H1 (cell line): Measurements from ENCODE around the gene ATG16L2. TPM values are rescaled to one million over a fixed set of nuclear protein-coding genes. Genes with fewer than 3 reads are reported as not detected.

ENCODE experiments used
- RAD21 ChIP-seq, 2 experiments: IDR thresholded peaks in 1 of 2; conservative IDR thresholded peaks in 1 of 2; 2 replicates each; pipeline ENCODE4 v1.6.1; 2011; ENCODE audit warnings: low read depth in 2 of 2, low read length in 2 of 2, improper control_type of control experiment in 1 of 2, inconsistent platforms in 1 of 2, mild to moderate bottlenecking in 1 of 2, moderate library complexity in 1 of 2
- polyA plus RNA-seq, 7 experiments: library from polyadenylated mRNA; depleted of rRNA in 3 of 7; stranded (reverse) in 5 of 7; unstranded in 2 of 7; fragments of >200 nt in 5 of 7; fragments of 200-250 nt in 2 of 7; gene quantifications; 1 replicate in 5 of 7; 2 replicates in 1 of 7; 4 replicates in 1 of 7; pipeline versions ENCODE4 v1.2.1 to v1.2.3, GENCODE V29; 2011 to 2013; ENCODE audit warnings: missing spikeins in 2 of 7, mixed read lengths in 2 of 7
- total RNA-seq: library from RNA; stranded (reverse); fragmentation: NEBNext Ultra II Directional; extraction: Animal tissue kit (Norgen Biotek cat#: 25700); gene quantifications from 2 replicates; pipeline ENCODE4 v1.2.1, GENCODE V29; 2021
- TF ChIP-seq, protein P1 (sequence below): IDR thresholded peaks from 2 replicates; pipeline ENCODE4 v1.6.1; 2012; ENCODE audit warnings: inconsistent platforms

The ATG16L2 gene
- total and polyA plus RNA-seq, 2 of the 8 experiments (the other 6 are each of a cell fraction or from before 2014, with no cell fraction given), result 11.0 to 18.5 TPM

DNA sequence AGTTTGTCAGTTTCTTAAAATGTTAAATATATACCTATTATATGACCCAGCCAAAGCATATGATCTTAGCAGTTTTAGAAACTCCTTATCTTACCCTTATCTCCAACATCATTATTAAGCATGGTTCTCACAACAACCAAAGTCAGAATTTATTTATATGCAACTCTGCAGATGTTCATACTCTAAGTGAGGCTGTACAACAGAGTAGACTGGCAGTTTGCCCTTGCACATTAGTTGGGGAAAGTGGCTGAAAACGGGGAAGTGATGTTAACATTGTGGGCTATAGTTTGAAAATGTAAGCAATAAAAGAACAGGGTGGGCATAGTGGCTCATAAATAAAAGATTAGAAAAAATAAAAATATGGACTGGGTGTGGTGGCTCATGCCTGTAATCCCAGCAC is 49.7 kb downstream of the ATG16L2 start (continued):
- TF ChIP-seq RAD21 (IDR thresholded peaks at IDR 0.05 in 1 of 2, conservative IDR thresholded peaks at IDR 0.05 in 1 of 2; ENCODE audit: low read depth in 2 of 2, low read length in 2 of 2), result no peak
- TF ChIP-seq, protein P1, sequence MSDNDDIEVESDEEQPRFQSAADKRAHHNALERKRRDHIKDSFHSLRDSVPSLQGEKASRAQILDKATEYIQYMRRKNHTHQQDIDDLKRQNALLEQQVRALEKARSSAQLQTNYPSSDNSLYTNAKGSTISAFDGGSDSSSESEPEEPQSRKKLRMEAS, result no peak
